ENCODE data around the gene SYT13. TPM values are rescaled to one million over a fixed set of nuclear protein-coding genes. Genes with fewer than 3 reads are reported as not detected.

The SYT13 gene
- polyA plus RNA-seq, 1 donor (not counting 4 experiments of a cell fraction or from before 2014, with no cell fraction given), result not detected

DNA sequence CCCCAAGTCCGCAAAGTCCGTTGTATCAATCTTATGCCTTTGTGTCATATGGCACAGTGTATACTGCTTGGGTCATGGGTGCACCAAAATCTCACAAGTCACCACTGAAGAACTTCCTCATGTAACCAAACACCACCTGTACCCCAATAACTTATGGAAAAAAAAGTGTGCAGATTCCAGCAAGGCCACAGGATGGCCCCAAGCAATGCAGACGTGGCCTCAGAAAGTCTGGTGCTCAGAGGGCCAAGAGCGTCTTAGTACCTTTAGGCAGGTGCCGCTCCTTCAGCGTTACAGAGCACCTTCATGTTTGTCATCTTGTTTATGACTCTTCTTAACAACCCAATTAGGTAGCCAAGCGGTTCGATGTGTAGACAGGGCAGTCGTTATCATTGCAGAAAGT, 74.4 kb downstream of the SYT13 start:
- dilution Hi-C loops (cut with MboI; ENCODE audit: extremely low pct_ligation_motif_present, low sequenced_read_pairs), result no loop called here
- Histone ChIP-seq H3K4me3 (ENCODE audit: control insufficient read depth in 2 of 3, extremely low read depth in 1 of 3, insufficient read depth in 2 of 3, low read depth in 1 of 3, low read length in 3 of 3) (no peak overlapping the region), H3K4me2 (ENCODE audit: control insufficient read depth, extremely low read depth, insufficient read depth, low read depth, low read length) (no peak overlapping the region), H3K27ac (ENCODE audit: control insufficient read depth, insufficient read depth, low read length) (no peak overlapping the region), H3K4me1 (ENCODE audit: control insufficient read depth, extremely low read depth, insufficient read depth, low read length) (no peaks in the 10 kb centered on the region), H3K9ac (ENCODE audit: control insufficient read depth, extremely low read depth, insufficient read depth, low read length) (no peak overlapping the region), H3K79me2 (ENCODE audit: control insufficient read depth, insufficient read depth, low read length) (no peaks in the 10 kb centered on the region), H3K36me3 (ENCODE audit: control insufficient read depth in 2 of 2, extremely low read depth in 1 of 2, insufficient read depth in 2 of 2, low read length in 2 of 2) (peaks cover 0 to 1% of the 10 kb centered on the region in 2 experiments), H2AFZ (ENCODE audit: control insufficient read depth, low read length) (no peak overlapping the region), H3K9me1 (ENCODE audit: control insufficient read depth, extremely low read depth, insufficient read depth, low read length) (no peaks in the 10 kb centered on the region), H4K20me1 (ENCODE audit: control insufficient read depth, extremely low read depth, insufficient read depth, low read length) (no peaks in the 10 kb centered on the region), H3K9me3 (ENCODE audit: control insufficient read depth, low read depth, low read length) (no peaks in the 10 kb centered on the region), H3K27me3 (ENCODE audit: control insufficient read depth, extremely low read depth, insufficient read depth, low read length) (no peaks in the 10 kb centered on the region)
- DNase-seq (ENCODE audit: low read depth, low spot score), result no peak
- no peak for FAIRE-seq
- TF ChIP-seq CTCF (optimal IDR thresholded peaks at IDR 0.05 in 1 of 3, IDR thresholded peaks at IDR 0.05 in 1 of 3, conservative IDR thresholded peaks at IDR 0.05 in 1 of 3; ENCODE audit: extremely low read depth in 1 of 3, insufficient read depth in 2 of 3, low read length in 3 of 3) (no peak), EZH2 (IDR thresholded peaks at IDR 0.05; ENCODE audit: low read length) (no peak)

GRCh38 chr11:45210846-45211245, 75.3 kb downstream of the SYT13 start:
- Histone ChIP-seq H4K20me1 (ENCODE audit: control insufficient read depth, extremely low read depth, insufficient read depth, low read length) (no peaks in the 10 kb centered on the region), H3K9ac (ENCODE audit: control insufficient read depth, extremely low read depth, insufficient read depth, low read length) (no peak overlapping the region), H3K4me3 (ENCODE audit: control insufficient read depth in 2 of 3, extremely low read depth in 1 of 3, insufficient read depth in 2 of 3, low read depth in 1 of 3, low read length in 3 of 3) (no peak overlapping the region), H3K9me3 (ENCODE audit: control insufficient read depth, low read depth, low read length) (no peaks in the 10 kb centered on the region), H3K9me1 (ENCODE audit: control insufficient read depth, extremely low read depth, insufficient read depth, low read length) (no peaks in the 10 kb centered on the region), H2AFZ (ENCODE audit: control insufficient read depth, low read length) (no peak overlapping the region), H3K79me2 (ENCODE audit: control insufficient read depth, insufficient read depth, low read length) (no peaks in the 10 kb centered on the region), H3K36me3 (ENCODE audit: control insufficient read depth in 2 of 2, extremely low read depth in 1 of 2, insufficient read depth in 2 of 2, low read length in 2 of 2) (peaks cover 0 to 1% of the 10 kb centered on the region in 2 experiments), H3K4me1 (ENCODE audit: control insufficient read depth, extremely low read depth, insufficient read depth, low read length) (no peaks in the 10 kb centered on the region), H3K27me3 (ENCODE audit: control insufficient read depth, extremely low read depth, insufficient read depth, low read length) (no peaks in the 10 kb centered on the region), H3K27ac (ENCODE audit: control insufficient read depth, insufficient read depth, low read length) (no peak overlapping the region), H3K4me2 (ENCODE audit: control insufficient read depth, extremely low read depth, insufficient read depth, low read depth, low read length) (no peak overlapping the region)
- DNase-seq (ENCODE audit: low read depth, low spot score) (no peak), FAIRE-seq (no peak)
- TF ChIP-seq CTCF (optimal IDR thresholded peaks at IDR 0.05 in 1 of 3, IDR thresholded peaks at IDR 0.05 in 1 of 3, conservative IDR thresholded peaks at IDR 0.05 in 1 of 3; ENCODE audit: extremely low read depth in 1 of 3, insufficient read depth in 2 of 3, low read length in 3 of 3), result no peak
- TF ChIP-seq EZH2 (IDR thresholded peaks at IDR 0.05; ENCODE audit: low read length), result no peak
- dilution Hi-C loops (cut with MboI; ENCODE audit: extremely low pct_ligation_motif_present, low sequenced_read_pairs), result no loop called here

All from keratinocyte (primary cell).